Neural progenitor cell (in vitro differentiated cells): ENCODE data around the gene KRTAP5-1. TPM values are rescaled to one million over a fixed set of nuclear protein-coding genes. Genes with fewer than 3 reads are reported as not detected.
"Not testable (repeated sequence)": the region's sequence is repeated elsewhere in the genome, so short reads cannot be mapped to it uniquely, and the experiment has no call there.

Experiments
- DNase-seq: peaks from one replicate; pipeline ENCODE4 v3.0.0-alpha.2; 2016; ENCODE audit warnings: low spot score
- H2AFZ ChIP-seq: fragments of 200-600 bp; sonication (generic); replicated peaks from 2 replicates; pipeline ENCODE4 v1.6.1; 2016; ENCODE audit warnings: antibody characterized with exemption
- H3F3A ChIP-seq: fragments of 200-600 bp; sonication (generic); 2 replicates; pipeline ENCODE4 v1.6.1; 2016; ENCODE audit warnings: antibody characterized with exemption, low read depth
- H3K27ac ChIP-seq: fragments of 200-600 bp; sonication (generic); 2 replicates; pipeline ENCODE4 v1.5.1; 2016; ENCODE audit warnings: mild to moderate bottlenecking
- H3K27me3 ChIP-seq: fragments of 200-600 bp; sonication (generic); 2 replicates; pipeline ENCODE4 v1.6.1; 2016; ENCODE audit warnings: mild to moderate bottlenecking, moderate library complexity
- H3K36me3 ChIP-seq: fragments of 200-600 bp; sonication (generic); 2 replicates; pipeline ENCODE4 v1.5.1; 2016
- H3K4me1 ChIP-seq: fragments of 200-600 bp; sonication (generic); 2 replicates; pipeline ENCODE4 v1.6.1; 2016; ENCODE audit warnings: mixed run types
- H3K4me2 ChIP-seq: fragments of 200-600 bp; sonication (generic); 2 replicates; pipeline ENCODE4 v1.6.1; 2016
- H3K4me3 ChIP-seq: fragments of 200-600 bp; sonication (generic); 2 replicates; pipeline ENCODE4 v1.5.1; 2016
- H3K79me2 ChIP-seq: fragments of 200-600 bp; sonication (generic); 2 replicates; pipeline ENCODE4 v1.6.1; 2016; ENCODE audit warnings: low read depth
- H3K9ac ChIP-seq: fragments of 200-600 bp; sonication (generic); 2 replicates; pipeline ENCODE4 v1.6.1; 2016
- H3K9me3 ChIP-seq: fragments of 200-600 bp; sonication (generic); 2 replicates; pipeline ENCODE4 v1.5.1; 2016; ENCODE audit warnings: low read depth
- H4K20me1 ChIP-seq: fragments of 200-600 bp; sonication (generic); 2 replicates; pipeline ENCODE4 v1.6.1; 2016; ENCODE audit warnings: low read depth
- H3K27ac Mint-ChIP-seq: 3 replicates; pipeline ENCODE4 v1.8.0; 2021; ENCODE audit warnings: mixed read lengths
- H3K27me3 Mint-ChIP-seq: 2 replicates; pipeline ENCODE4 v1.8.0; 2022; ENCODE audit warnings: low read depth, mild to moderate bottlenecking, inconsistent platforms, moderate library complexity, mixed read lengths; ENCODE audit not compliant: insufficient read depth
- H3K36me3 Mint-ChIP-seq: 3 replicates; pipeline ENCODE4 v1.8.0; 2021; ENCODE audit warnings: mixed read lengths
- H3K4me1 Mint-ChIP-seq: 3 replicates; pipeline ENCODE4 v1.8.0; 2021; ENCODE audit warnings: mixed read lengths
- H3K4me3 Mint-ChIP-seq: 3 replicates; pipeline ENCODE4 v1.8.0; 2021; ENCODE audit warnings: mild to moderate bottlenecking, moderate library complexity, mixed read lengths
- H3K9me3 Mint-ChIP-seq: 3 replicates; pipeline ENCODE4 v1.8.0; 2020; ENCODE audit warnings: mixed read lengths
- EZH2 ChIP-seq: fragments of 200-600 bp; sonication (generic); IDR thresholded peaks from 2 replicates; pipeline ENCODE4 v1.6.1; 2017; ENCODE audit warnings: antibody characterized with exemption, mild to moderate bottlenecking, moderate library complexity
- EZH2phosphoT487 ChIP-seq: fragments of 200-600 bp; sonication (generic); IDR thresholded peaks from 2 replicates; pipeline ENCODE4 v1.6.1; 2017; ENCODE audit warnings: antibody characterized with exemption
- total RNA-seq: library from RNA; depleted of rRNA; stranded (reverse); fragments of >200 nt; gene quantifications from 2 replicates; pipeline ENCODE4 v1.2.3, GENCODE V29; 2015; ENCODE audit warnings: low replicate concordance
- TF ChIP-seq, protein P1 (sequence below): fragments of 200-600 bp; sonication (generic); IDR thresholded peaks from 2 replicates; pipeline ENCODE4 v1.5.1; 2017; ENCODE audit warnings: antibody characterized with exemption, mild to moderate bottlenecking

KRTAP5-1 gene
- total RNA-seq, 1 donor from 2014 or later = not detected

DNA sequence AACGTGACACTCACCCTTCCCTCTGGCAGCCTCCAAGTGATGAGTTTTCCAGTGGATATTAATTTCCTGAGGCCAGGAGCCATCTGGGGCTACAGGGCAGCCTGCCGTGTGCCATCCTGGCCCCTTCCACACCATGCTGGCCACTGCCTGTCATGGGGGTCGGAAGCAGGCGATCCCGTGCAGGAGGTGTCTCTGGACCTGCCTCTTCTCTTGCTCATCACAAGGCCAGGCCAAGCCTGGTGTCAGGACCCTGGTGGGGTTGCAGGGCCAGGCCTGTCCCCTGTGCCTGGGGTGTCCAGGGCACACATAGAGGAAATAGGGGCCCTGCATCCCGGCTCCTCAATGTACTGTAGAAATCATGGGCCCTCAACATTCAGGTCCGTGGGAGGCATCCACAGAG, 19.6 kb upstream of the KRTAP5-1 start:
- DNase-seq = no peak
- no peaks in the 10 kb centered on the region for H3K79me2 ChIP-seq
- no peaks in the 10 kb centered on the region for H3K36me3 ChIP-seq
- no peak overlapping the region for H3K4me3 ChIP-seq
- no peak overlapping the region for H3K9ac ChIP-seq
- H3K27ac ChIP-seq = no peak overlapping the region
- H3K4me3 Mint-ChIP-seq = no peak overlapping the region
- no peak overlapping the region for H2AFZ ChIP-seq
- peaks cover 6% of the 10 kb centered on the region for H3K27me3 Mint-ChIP-seq
- peaks cover 19% of the 10 kb centered on the region for H3K4me1 Mint-ChIP-seq
- no peak overlapping the region for H3K4me2 ChIP-seq
- no peaks in the 10 kb centered on the region for H4K20me1 ChIP-seq
- no peaks in the 10 kb centered on the region for H3K9me3 ChIP-seq
- peaks cover 4% of the 10 kb centered on the region for H3K9me3 Mint-ChIP-seq
- H3K27ac Mint-ChIP-seq = no peak overlapping the region
- H3K4me1 ChIP-seq = peaks cover 6% of the 10 kb centered on the region
- H3K27me3 ChIP-seq = peaks cover 27% of the 10 kb centered on the region
- no peak for TF ChIP-seq EZH2
- TF ChIP-seq, protein P1, sequence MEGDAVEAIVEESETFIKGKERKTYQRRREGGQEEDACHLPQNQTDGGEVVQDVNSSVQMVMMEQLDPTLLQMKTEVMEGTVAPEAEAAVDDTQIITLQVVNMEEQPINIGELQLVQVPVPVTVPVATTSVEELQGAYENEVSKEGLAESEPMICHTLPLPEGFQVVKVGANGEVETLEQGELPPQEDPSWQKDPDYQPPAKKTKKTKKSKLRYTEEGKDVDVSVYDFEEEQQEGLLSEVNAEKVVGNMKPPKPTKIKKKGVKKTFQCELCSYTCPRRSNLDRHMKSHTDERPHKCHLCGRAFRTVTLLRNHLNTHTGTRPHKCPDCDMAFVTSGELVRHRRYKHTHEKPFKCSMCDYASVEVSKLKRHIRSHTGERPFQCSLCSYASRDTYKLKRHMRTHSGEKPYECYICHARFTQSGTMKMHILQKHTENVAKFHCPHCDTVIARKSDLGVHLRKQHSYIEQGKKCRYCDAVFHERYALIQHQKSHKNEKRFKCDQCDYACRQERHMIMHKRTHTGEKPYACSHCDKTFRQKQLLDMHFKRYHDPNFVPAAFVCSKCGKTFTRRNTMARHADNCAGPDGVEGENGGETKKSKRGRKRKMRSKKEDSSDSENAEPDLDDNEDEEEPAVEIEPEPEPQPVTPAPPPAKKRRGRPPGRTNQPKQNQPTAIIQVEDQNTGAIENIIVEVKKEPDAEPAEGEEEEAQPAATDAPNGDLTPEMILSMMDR = no peak
- H3K36me3 Mint-ChIP-seq = no peaks in the 10 kb centered on the region
- no peaks in the 10 kb centered on the region for H3F3A ChIP-seq

DNA sequence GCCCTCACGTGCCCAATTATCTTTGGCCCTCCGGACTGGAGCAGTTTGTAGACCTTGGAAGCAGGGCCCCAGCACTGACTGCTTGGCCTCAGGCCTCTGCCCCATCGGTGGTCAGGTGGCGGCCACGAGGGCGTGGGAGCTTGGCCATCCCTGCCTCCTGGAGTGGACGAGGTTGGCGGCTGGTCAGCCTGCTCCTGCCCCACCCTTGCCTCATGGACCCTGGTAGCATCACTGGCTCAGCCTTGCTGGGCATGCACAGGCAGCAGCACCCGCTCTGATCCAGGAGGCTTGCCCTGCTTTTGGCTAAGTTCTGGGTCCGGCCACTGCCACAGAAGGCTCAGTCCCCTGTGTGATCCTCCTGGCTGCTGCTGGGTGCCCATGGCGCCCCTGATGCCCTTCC, 19.1 kb upstream of the KRTAP5-1 start:
- Histone ChIP-seq H3K4me3 (no peak overlapping the region), H3F3A (no peaks in the 10 kb centered on the region), H3K9ac (no peak overlapping the region), H2AFZ (no peak overlapping the region), H3K27me3 (peaks cover 32% of the 10 kb centered on the region), H3K36me3 (no peaks in the 10 kb centered on the region), H3K79me2 (no peaks in the 10 kb centered on the region), H4K20me1 (no peaks in the 10 kb centered on the region), H3K9me3 (no peaks in the 10 kb centered on the region), H3K4me1 (peaks cover 6% of the 10 kb centered on the region), H3K4me2 (no peak overlapping the region), H3K27ac (no peak overlapping the region)
- no peak overlapping the region for H3K27ac Mint-ChIP-seq
- H3K36me3 Mint-ChIP-seq = no peaks in the 10 kb centered on the region
- H3K4me3 Mint-ChIP-seq = no peak overlapping the region
- no peak for TF ChIP-seq EZH2
- TF ChIP-seq EZH2phosphoT487 = no peak
- TF ChIP-seq, protein P1 = no peak
- peaks cover 4% of the 10 kb centered on the region for H3K9me3 Mint-ChIP-seq
- H3K4me1 Mint-ChIP-seq = peaks cover 19% of the 10 kb centered on the region
- peaks cover 6% of the 10 kb centered on the region for H3K27me3 Mint-ChIP-seq
- no peak for DNase-seq

DNA sequence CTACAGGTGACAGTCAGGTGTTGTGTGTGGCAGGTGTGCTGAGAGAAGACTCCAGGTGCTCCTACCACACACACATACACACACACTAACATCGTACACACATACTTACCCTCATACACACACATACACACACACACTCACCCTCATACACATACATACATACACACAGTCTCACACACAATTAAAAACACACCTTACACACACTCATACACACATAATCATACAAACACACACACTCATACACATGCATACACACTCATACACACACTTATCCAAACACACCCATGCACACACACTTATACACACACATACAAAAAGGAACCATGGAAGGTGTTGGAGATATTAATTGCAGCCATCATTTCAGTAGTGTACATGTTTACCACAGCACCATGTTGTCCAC, 18.5 kb upstream of the KRTAP5-1 start:
- H3K27ac ChIP-seq = no peak overlapping the region
- peaks cover 19% of the 10 kb centered on the region for H3K4me1 Mint-ChIP-seq
- no peak overlapping the region for H3K9ac ChIP-seq
- H3K36me3 ChIP-seq = no peaks in the 10 kb centered on the region
- no peak overlapping the region for H3K4me2 ChIP-seq
- no peaks in the 10 kb centered on the region for H3F3A ChIP-seq
- no peak for DNase-seq
- H3K27me3 Mint-ChIP-seq = peaks cover 6% of the 10 kb centered on the region
- no peaks in the 10 kb centered on the region for H3K79me2 ChIP-seq
- H3K9me3 ChIP-seq = no peaks in the 10 kb centered on the region
- peaks cover 6% of the 10 kb centered on the region for H3K4me1 ChIP-seq
- no peaks in the 10 kb centered on the region for H4K20me1 ChIP-seq
- peaks cover 4% of the 10 kb centered on the region for H3K9me3 Mint-ChIP-seq
- peaks cover 37% of the 10 kb centered on the region for H3K27me3 ChIP-seq
- no peak overlapping the region for H3K27ac Mint-ChIP-seq
- H3K36me3 Mint-ChIP-seq = no peaks in the 10 kb centered on the region
- TF ChIP-seq EZH2 (no peak), EZH2phosphoT487 (no peak)
- H3K4me3 ChIP-seq = no peak overlapping the region
- H2AFZ ChIP-seq = no peak overlapping the region
- no peak overlapping the region for H3K4me3 Mint-ChIP-seq

DNA sequence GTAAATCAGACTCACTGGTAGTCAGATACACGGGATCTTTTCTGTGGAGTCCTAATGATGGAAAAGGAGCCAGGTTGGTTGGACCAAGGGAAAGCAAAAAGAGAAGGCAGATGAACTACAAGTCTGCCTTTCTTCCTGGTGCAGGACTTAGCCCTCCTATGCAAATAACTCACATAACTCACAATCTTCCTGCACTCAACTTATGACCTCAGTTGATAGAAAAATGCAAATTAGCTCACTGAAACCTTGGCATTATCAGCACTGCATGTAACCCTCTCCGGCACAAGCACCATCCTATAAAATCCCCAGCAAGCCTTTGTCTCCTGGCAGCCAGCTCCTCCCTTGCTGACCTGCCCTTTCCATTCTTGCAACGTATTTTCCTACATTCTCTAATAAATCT, 16.6 kb upstream of the KRTAP5-1 start:
- H2AFZ ChIP-seq, H3K36me3 Mint-ChIP-seq, H3K79me2 ChIP-seq, H3K4me1 ChIP-seq, H3K4me3 ChIP-seq, H3K9ac ChIP-seq, H4K20me1 ChIP-seq, H3F3A ChIP-seq, DNase-seq, H3K36me3 ChIP-seq, H3K27ac Mint-ChIP-seq, H3K9me3 ChIP-seq, H3K9me3 Mint-ChIP-seq, H3K4me2 ChIP-seq, H3K4me3 Mint-ChIP-seq, H3K27ac ChIP-seq: not testable (repeated sequence)
- Mint-ChIP-seq H3K27me3 (peaks cover 14% of the 10 kb centered on the region), H3K4me1 (peaks cover 15% of the 10 kb centered on the region)
- peaks cover 47% of the 10 kb centered on the region for H3K27me3 ChIP-seq
